A549 (cell line): ENCODE measurements around the gene DNMT1. TPM values are rescaled to one million over a fixed set of nuclear protein-coding genes. Genes with fewer than 3 reads are reported as not detected.

ENCODE experiments used
- ATAC-seq, 2 experiments: fragments of 200-7000 bp in 1 of 2; fragments of >200 bp in 1 of 2; cut with Nextera tagmentation in 1 of 2; cut with Tn5 transposase in 1 of 2; 3 replicates each; pipeline versions ENCODE4 v1.8.0 to v1.9.1; 2018 to 2020; ENCODE audit warnings: mild to moderate bottlenecking in 1 of 2, moderate library complexity in 1 of 2
- CTCF ChIA-PET: fragments of 300-600 bp; sonication (Branson Sonifier 250); formaldehyde crosslinking; extraction: SDS; loops from one replicate; lab custom pipeline; 2021; ENCODE audit warnings: antibody characterized with exemption, inconsistent platforms; lab: Yijun Ruan, JAX
- POLR2A ChIA-PET: fragments of 350-600 bp; formaldehyde crosslinking; extraction: SDS; loops from one replicate; lab custom pipeline; 2021; ENCODE audit warnings: antibody characterized with exemption, inconsistent platforms; lab: Yijun Ruan, JAX
- DNase-seq, 2 experiments: peaks; one replicate each; pipeline versions ENCODE4 v3.0.0 to v3.0.0-alpha.2; 2011 to 2016; ENCODE audit warnings: low read depth in 1 of 2, low spot score in 1 of 2
- FAIRE-seq: peaks from 2 replicates; lab custom pipeline; 2011; peaks lifted over from hg19 to GRCh38; lab: Jason Lieb, UNC
- H3K27ac ChIP-seq, 2 experiments: fragments of >200 bp; sonication (Bioruptor Twin); formaldehyde crosslinking; 3 replicates each; pipeline ENCODE4 v1.5.1; 2016 to 2017
- H3K4me1 ChIP-seq: fragments of >200 bp; sonication (Bioruptor Twin); formaldehyde crosslinking; 3 replicates; pipeline ENCODE4 v1.6.1; 2016
- H3K4me2 ChIP-seq: fragments of >200 bp; sonication (Bioruptor Twin); formaldehyde crosslinking; 3 replicates; pipeline ENCODE4 v1.6.1; 2016
- H3K4me3 ChIP-seq: fragments of >200 bp; sonication (Bioruptor Twin); formaldehyde crosslinking; 3 replicates; pipeline ENCODE4 v1.5.1; 2016
- H3K9me3 ChIP-seq: fragments of >200 bp; sonication (Bioruptor Twin); formaldehyde crosslinking; 3 replicates; pipeline ENCODE4 v1.6.1; 2016
- JUN ChIP-seq, 2 experiments: fragments of >200 bp; sonication (Bioruptor Twin); formaldehyde crosslinking; IDR thresholded peaks; 2 replicates in 1 of 2; 3 replicates in 1 of 2; pipeline ENCODE4 v1.6.1; 2016 to 2017
- JUNB ChIP-seq: fragments of >200 bp; sonication (Bioruptor Twin); formaldehyde crosslinking; IDR thresholded peaks from 2 replicates; pipeline ENCODE4 v1.6.1; 2016
- NR3C1 ChIP-seq: fragments of >200 bp; sonication (Bioruptor Twin); formaldehyde crosslinking; IDR thresholded peaks from 3 replicates; pipeline ENCODE4 v1.6.1; 2017
- POLR2AphosphoS2 ChIP-seq: conservative IDR thresholded peaks from 2 replicates; pipeline ENCODE4 v1.6.1; 2012; ENCODE audit warnings: low read length, improper control_type of control experiment, inconsistent platforms
- SREBF2 ChIP-seq: fragments of 450-650 bp; IDR thresholded peaks from 2 replicates; pipeline ENCODE4 v1.6.1; 2014; ENCODE audit warnings: mild to moderate bottlenecking, moderate library complexity
- TFCP2L1 ChIP-seq: fragments of 250-450 bp; sonication (Bioruptor Pico); IDR thresholded peaks from 2 replicates; pipeline ENCODE4 v1.5.0; 2021; ENCODE audit warnings: mild to moderate bottlenecking
- ZNF302 ChIP-seq: fragments of 250-450 bp; sonication (Bioruptor Pico); IDR thresholded peaks from 2 replicates; pipeline ENCODE4 v1.9.0; 2021; ENCODE audit warnings: inconsistent platforms, mild to moderate bottlenecking, moderate library complexity
- WGBS: methylation state at CpG from one replicate; pipeline ENCODE4 v1.1.6; 2017; ENCODE audit errors: missing lambda C conversion rate; 5-methylcytosine and 5-hydroxymethylcytosine counted together
- polyA plus RNA-seq, 4 experiments: library from polyadenylated mRNA; depleted of rRNA in 3 of 4; stranded (reverse); fragments of >200 nt; fragmentation: RNase III in 1 of 4; extraction: RNeasy Plus Mini Kit Qiagen cat#74134 plus additional on column Dnase treatment in 1 of 4; gene quantifications; 2 replicates in 3 of 4; 3 replicates in 1 of 4; pipeline ENCODE4 v1.2.3, GENCODE V29; 2011 to 2017
- TF ChIP-seq, protein P1 (sequence below): fragments of 450-650 bp; IDR thresholded peaks from 2 replicates; pipeline ENCODE4 v1.6.1; 2014; ENCODE audit warnings: antibody characterized with exemption
- TF ChIP-seq, protein P2 (sequence below): IDR thresholded peaks from 2 replicates; pipeline ENCODE4 v1.6.1; 2012
- TF ChIP-seq, protein P3 (sequence below): IDR thresholded peaks from 2 replicates; pipeline ENCODE4 v1.6.1; 2012

Gene DNMT1
- polyA plus RNA-seq, 2 of the 4 experiments (the other 2 are of a cell fraction) = 85.2 to 86.2 TPM

DNA sequence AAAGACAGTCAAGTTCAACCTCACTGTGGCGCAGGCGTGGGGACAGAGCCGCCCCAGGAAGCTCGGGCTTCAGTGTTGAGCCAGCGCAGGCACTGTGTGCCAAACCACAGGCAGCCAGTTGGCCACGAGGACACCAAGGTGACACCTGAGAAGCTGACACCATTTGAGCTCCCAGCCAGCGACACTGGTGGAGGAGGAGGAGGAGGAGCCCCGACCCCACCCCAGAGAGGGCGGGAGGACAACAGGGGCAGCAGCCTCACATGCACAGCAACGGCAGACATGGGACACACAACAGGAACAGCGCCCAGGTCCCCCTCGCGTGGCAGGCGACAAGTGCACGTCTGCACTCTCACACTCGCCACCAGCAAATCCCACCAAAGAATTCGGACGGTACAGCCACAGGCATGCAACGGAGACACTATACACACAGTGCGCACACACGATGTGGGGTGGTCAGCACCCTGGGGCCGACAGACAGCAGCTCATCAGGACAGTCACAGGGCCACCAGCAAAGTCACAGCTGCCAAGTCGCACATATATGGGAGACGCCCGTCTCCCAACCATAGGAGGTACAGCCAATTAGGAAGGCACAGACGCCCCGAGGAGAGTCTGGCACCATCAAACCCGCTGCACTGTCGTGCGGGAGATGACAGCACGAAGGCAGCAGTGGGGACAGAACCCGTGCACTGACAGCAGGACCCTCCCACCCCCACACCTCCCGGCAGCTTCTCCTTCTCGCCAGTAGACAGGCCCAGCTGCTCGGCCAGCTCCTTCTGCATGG, 78.5 kb downstream of the DNMT1 start:
- Histone ChIP-seq H3K27ac (no peak overlapping the region), H3K4me1 (peaks cover 23% of the 10 kb centered on the region; the same call in 2 of the 3 replicates), H3K4me3 (no peak overlapping the region), H3K9me3 (no peaks in the 10 kb centered on the region), H3K4me2 (no peak overlapping the region)
- DNase-seq (no peak), ATAC-seq (peak in 1 of 2 experiments; percentile 1; a peak in 1 of 6 replicates), FAIRE-seq (no peak)
- WGBS = 94% methylated on average over 7 of the region's 35 CpGs
- peak; percentile 32; the same call in 1 of the 2 replicates for TF ChIP-seq POLR2AphosphoS2
- TF ChIP-seq, protein P1, sequence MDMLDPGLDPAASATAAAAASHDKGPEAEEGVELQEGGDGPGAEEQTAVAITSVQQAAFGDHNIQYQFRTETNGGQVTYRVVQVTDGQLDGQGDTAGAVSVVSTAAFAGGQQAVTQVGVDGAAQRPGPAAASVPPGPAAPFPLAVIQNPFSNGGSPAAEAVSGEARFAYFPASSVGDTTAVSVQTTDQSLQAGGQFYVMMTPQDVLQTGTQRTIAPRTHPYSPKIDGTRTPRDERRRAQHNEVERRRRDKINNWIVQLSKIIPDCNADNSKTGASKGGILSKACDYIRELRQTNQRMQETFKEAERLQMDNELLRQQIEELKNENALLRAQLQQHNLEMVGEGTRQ = no peak
- CTCF ChIA-PET = interaction anchor here (1.1 to 2.7 kb wide), 6 partner anchors 10 to 301 kb away, joined by 3 to 8 read pairs (median 4); partner anchors contain the start of genes ANGPTL6 and PPAN
- POLR2A ChIA-PET = interaction anchor here (0.6 to 1.0 kb wide), 2 partner anchors 10 to 251 kb away, joined by 3 to 9 read pairs; no protein-coding TSS in a partner anchor

DNA sequence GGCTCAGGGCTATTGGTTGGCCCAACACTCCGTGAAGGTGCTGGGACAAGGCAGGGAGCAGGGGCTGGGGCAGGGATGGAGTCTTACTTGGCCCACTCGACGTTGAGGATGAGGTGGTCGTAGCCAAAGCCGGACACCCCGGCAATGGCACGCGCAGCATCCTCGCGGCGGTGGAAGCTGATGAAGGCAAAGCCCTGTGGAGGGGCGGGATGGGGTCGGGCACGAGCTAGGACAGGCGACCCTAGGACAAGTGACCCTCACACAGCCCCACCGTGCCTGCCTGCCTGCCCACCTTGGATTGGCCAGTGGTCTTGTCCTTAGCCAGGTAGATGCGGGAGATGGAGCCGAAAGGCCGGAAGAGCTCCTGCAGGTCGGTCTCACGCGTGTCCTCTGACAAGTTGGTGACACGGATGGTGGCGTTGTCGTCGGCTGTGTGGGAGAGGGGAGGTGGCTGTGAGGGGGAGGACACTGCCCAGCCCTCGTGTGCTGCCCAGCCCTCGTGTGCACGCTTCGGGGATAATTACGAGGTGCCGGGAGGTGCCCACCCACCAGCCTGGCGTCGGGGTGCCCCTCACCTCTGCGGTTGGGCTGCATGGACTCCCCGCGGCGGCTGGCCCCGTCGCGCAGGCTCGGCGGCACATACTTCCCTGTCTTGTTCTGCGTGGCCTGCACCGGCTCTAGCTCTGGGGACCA, 79.2 kb downstream of the DNMT1 start:
- ATAC-seq = peak in 1 of 2 experiments; percentile 1; a peak in 1 of 6 replicates
- TF ChIP-seq POLR2AphosphoS2 = peak; percentile 61; the same call in 1 of the 2 replicates
- TF ChIP-seq JUNB = no peak
- ChIA-PET CTCF (interaction anchor here (1.1 to 2.7 kb wide), 5 partner anchors 9 to 302 kb away, joined by 3 to 8 read pairs (median 4); partner anchors contain the start of genes ANGPTL6 and PPAN), POLR2A (interaction anchor here (0.6 to 1.0 kb wide), 2 partner anchors 9 to 250 kb away, joined by 3 to 9 read pairs; no protein-coding TSS in a partner anchor)
- no peaks in the 10 kb centered on the region for H3K9me3 ChIP-seq
- 94% methylated on average over 30 of the region's 45 CpGs for WGBS
- H3K4me3 ChIP-seq = no peak overlapping the region
- DNase-seq = no peak
- peaks cover 26% of the 10 kb centered on the region; the same call in 2 of the 3 replicates for H3K4me1 ChIP-seq
- no peak for FAIRE-seq
- no peak overlapping the region for H3K27ac ChIP-seq
- H3K4me2 ChIP-seq = no peak overlapping the region

DNA sequence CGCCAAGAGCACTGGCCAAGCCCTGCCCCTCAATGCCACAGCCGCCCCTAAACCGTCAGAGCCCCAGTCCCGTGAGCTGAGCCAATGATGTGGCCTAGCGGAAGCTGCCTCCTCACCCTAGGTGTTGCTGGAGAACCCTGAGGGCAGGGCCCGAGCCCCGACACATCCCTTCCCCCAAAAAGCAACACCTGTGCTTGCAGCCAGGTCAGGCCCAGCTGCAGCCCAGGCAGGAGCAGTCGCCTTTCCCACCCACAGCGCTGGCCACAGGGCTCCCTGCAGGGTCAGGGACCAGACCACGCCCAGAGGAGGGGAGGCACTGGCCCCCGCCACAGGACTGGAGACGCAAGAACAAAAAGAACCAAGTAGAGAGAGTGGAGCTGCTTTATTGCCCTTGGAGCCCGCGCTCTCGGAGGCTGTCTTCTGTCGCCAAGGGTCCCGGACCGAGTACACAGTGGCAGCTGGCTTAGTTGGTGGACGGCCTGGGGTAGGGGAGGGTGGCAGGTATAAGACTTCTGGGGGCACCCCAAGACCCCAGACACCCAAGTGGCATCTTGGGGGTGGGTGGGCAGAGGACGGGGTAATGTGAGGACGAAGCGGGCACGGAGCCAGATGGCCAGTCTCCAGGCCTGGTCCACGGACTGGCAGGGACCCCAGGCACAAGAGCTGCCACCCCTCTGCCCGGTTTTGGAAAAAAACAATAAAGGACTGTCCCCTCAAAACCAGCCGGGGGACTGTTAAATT, 79.9 kb downstream of the DNMT1 start:
- DNase-seq (peak in 1 of 2 experiments; percentile 23), ATAC-seq (peak; percentile 3 to 10), FAIRE-seq (no peak)
- Histone ChIP-seq H3K4me2 (no peak overlapping the region), H3K9me3 (no peaks in the 10 kb centered on the region), H3K4me1 (peaks cover 26% of the 10 kb centered on the region; the same call in 2 of the 3 replicates), H3K27ac (no peak overlapping the region), H3K4me3 (no peak overlapping the region)
- 85% methylated on average over 5 of the region's 26 CpGs for WGBS
- TF ChIP-seq ZNF302 (CRISPR knock-in tag) (no peak), POLR2AphosphoS2 (0 out of 2 replicates have a peak, but pooled peaks have one; percentile 23), NR3C1 (no peak)
- TF ChIP-seq, protein P2, sequence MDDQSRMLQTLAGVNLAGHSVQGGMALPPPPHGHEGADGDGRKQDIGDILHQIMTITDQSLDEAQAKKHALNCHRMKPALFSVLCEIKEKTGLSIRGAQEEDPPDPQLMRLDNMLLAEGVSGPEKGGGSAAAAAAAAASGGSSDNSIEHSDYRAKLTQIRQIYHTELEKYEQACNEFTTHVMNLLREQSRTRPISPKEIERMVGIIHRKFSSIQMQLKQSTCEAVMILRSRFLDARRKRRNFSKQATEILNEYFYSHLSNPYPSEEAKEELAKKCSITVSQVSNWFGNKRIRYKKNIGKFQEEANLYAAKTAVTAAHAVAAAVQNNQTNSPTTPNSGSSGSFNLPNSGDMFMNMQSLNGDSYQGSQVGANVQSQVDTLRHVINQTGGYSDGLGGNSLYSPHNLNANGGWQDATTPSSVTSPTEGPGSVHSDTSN = 0 out of 2 replicates have a peak, but pooled peaks have one; percentile 42
- POLR2A ChIA-PET = interaction anchor here (1.0 kb wide), 1 partner anchor 8 kb away, joined by 3 read pairs; no protein-coding TSS in a partner anchor
- CTCF ChIA-PET = interaction anchor here (0.8 to 2.7 kb wide), 5 partner anchors 135 to 274 kb away, joined by 3 to 12 read pairs (median 4); no protein-coding TSS in a partner anchor

DNA sequence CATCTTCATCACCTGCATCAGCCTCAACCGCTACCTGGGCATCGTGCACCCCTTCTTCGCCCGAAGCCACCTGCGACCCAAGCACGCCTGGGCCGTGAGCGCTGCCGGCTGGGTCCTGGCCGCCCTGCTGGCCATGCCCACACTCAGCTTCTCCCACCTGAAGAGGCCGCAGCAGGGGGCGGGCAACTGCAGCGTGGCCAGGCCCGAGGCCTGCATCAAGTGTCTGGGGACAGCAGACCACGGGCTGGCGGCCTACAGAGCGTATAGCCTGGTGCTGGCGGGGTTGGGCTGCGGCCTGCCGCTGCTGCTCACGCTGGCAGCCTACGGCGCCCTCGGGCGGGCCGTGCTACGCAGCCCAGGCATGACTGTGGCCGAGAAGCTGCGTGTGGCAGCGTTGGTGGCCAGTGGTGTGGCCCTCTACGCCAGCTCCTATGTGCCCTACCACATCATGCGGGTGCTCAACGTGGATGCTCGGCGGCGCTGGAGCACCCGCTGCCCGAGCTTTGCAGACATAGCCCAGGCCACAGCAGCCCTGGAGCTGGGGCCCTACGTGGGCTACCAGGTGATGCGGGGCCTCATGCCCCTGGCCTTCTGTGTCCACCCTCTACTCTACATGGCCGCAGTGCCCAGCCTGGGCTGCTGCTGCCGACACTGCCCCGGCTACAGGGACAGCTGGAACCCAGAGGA, 80.6 kb downstream of the DNMT1 start:
- ATAC-seq (peak; percentile 7 to 34; a peak in 5 of 6 replicates), DNase-seq (no peak), FAIRE-seq (no peak)
- whole genome bisulfite sequencing = 93% methylated on average over 37 of the region's 43 CpGs
- Histone ChIP-seq H3K27ac (no peak overlapping the region), H3K9me3 (no peaks in the 10 kb centered on the region), H3K4me1 (peaks cover 26% of the 10 kb centered on the region; the same call in 2 of the 3 replicates), H3K4me2 (no peak overlapping the region), H3K4me3 (no peak overlapping the region)
- POLR2A ChIA-PET = interaction anchor here (1.5 kb wide), 2 partner anchors 136 to 184 kb away, joined by 4 to 5 read pairs; no protein-coding TSS in a partner anchor
- no peak for TF ChIP-seq TFCP2L1 (CRISPR knock-in tag)
- TF ChIP-seq, protein P3, sequence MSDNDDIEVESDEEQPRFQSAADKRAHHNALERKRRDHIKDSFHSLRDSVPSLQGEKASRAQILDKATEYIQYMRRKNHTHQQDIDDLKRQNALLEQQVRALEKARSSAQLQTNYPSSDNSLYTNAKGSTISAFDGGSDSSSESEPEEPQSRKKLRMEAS = 0 out of 2 replicates have a peak, but pooled peaks have one; percentile 3
- TF ChIP-seq SREBF2 = no peak
- peak in 1 of 2 experiments; percentile 18; a peak in 2 of 5 replicates for TF ChIP-seq JUN (IDR thresholded peaks at IDR 0.05)
- CTCF ChIA-PET = interaction anchor here (0.5 to 2.7 kb wide), 7 partner anchors 12 to 530 kb away, joined by 3 to 12 read pairs (median 3); no protein-coding TSS in a partner anchor
